ENCODE measurements around the gene PSG11.
"Not testable (repeated sequence)": the region's sequence is repeated elsewhere in the genome, so short reads cannot be mapped to it uniquely, and the experiment has no call there.

Gene PSG11
- 0 to 0.15 (median 0) reads per million in 18 experiments for total RNA-seq

GRCh38 chr19:43026369-43026768 is at the start of gene PSG11:
Gene PSG11, minus strand, starts transcription at chr19:43026469. Its CDS starts 97 bp downstream, at chr19:43026372.
- not testable (repeated sequence) for DNase-seq

GRCh38 chr19:43062418-43062817 is 36.1 kb upstream of the PSG11 start:
- not testable (repeated sequence) for DNase-seq

DNA sequence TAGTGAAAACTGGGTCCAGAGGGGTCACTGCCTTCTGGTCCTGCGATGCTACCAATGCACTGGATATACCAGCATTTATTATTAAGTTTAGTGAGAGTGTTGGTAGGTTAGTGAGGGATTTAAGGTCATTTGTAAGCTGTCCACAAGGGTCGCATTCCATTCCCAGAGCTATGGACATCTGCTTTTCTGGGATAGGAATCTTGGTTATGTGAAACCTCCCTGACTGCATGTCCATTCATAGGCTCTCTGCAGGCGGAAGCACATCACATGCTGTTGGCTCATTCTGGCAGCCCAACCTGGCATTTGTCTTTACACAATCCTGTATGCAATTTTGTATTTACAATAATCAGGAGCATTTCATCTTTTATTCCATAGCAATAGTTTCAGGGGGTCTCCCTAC is 35.1 kb upstream of the PSG11 start:
- DNase-seq = not testable (repeated sequence)

GRCh38 chr19:43060254-43060653 is 34.0 kb upstream of the PSG11 start:
- DNase-seq = not testable (repeated sequence)

DNA sequence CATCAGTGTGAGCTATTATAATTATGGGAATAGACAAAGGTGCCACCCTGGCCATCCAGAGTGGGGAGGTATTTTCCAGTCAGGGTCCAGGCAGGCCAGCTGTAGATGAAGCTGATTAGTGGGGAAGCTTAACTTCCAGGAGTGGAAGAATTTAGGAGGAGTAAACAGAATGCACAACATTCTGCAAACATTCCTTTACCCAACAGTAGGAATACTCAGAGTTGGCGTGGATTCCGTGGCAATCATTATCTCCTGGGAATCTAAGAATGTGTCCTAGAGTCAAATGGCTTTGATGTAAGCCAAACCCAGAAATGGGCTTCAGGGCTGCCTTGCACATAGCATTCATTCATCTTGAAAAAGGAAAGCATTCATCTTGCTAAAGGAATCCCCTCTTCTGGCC is 33.2 kb upstream of the PSG11 start:
- not testable (repeated sequence) for DNase-seq

- DNase-seq = not testable (repeated sequence)
Observed at GRCh38 chr19:43058440-43058839, 32.2 kb upstream of the PSG11 start.

GRCh38 chr19:43047966-43048365 is 21.7 kb upstream of the PSG11 start:
- DNase-seq = not testable (repeated sequence)

GRCh38 chr19:43046578-43046977 is 20.3 kb upstream of the PSG11 start:
- DNase-seq = not testable (repeated sequence)

DNA sequence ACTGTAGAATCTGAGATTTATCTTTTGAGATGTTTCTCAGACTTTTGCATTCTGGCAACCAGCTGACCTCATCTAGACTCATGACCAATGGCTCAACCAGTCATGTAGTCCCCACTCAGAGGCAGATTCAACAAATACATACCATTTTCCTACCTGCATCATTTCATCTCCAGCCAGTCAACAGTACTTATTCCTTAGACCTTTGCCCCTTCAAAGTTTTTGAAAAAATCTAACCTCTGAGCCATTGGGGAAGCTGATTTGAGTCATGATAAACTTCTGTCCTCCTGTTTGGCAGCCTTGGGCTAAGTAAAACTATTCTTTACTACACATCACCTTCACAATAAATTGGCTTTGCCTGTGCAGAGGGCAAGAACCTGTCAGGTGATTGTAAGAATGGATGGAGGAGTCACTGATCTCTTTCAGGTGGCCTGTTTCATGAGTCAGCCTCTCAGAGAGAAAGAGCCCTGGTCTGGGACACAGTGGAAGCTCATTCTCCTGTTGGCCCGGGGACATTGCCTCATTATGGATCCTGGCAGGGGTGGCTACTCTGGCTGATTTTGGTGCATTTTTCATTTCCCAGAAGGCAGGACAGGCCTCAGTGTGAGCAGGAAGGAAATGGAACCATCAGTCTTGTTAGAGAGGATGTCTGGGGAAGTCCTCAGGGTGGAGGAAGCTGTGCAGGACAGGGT is 17.4 kb upstream of the PSG11 start:
- DNase-seq = not testable (repeated sequence)

GRCh38 chr19:43031645-43032044 is 5.4 kb upstream of the PSG11 start:
- DNase-seq = not testable (repeated sequence)

DNA sequence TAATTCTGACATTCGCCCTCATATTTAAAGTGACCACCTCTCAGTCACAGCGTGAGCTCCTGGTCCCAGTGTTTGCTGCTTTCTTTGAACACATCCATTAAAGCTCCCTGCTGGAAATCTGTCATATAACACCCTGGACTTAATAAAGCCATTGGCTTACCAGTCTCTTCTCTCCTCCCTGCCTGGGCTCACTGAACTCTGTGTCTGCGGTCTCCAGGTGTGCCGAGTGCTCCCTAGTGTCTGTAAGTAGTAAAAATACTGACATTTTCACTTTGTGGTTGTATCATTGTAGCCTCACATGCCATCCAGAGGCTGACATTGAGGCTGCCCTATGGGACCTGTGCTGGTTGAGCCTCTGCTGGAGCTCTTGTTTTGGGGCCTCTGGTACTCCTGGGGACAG is 2.6 kb upstream of the PSG11 start:
- no peak for DNase-seq

DNA sequence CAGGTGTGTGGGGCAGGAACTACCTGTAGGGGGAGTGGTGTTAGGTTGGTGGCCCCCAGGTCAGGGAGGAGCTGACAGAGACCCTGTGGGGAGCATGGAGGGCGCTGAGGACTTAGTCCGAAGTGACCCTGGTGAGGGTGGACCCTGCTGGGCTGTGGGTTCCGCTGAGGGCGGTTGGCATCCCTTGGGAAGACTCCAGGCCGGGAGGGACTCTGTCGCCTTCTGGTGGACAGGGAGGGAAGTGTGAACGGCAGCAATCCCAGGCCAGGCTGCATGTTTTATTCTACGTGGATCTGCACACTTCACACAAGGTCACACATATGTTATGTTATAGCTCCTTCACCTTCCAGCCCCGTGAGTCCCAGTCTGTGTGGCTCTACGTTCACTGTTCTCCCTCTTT is 1.7 kb upstream of the PSG11 start:
- DNase-seq = not testable (repeated sequence)

- not testable (repeated sequence) for DNase-seq
Observed at GRCh38 chr19:43027061-43027460, 792 bp upstream of the PSG11 start.

- not testable (repeated sequence) for DNase-seq
Observed at GRCh38 chr19:43022098-43022497, 4.2 kb downstream of the PSG11 start.

DNA sequence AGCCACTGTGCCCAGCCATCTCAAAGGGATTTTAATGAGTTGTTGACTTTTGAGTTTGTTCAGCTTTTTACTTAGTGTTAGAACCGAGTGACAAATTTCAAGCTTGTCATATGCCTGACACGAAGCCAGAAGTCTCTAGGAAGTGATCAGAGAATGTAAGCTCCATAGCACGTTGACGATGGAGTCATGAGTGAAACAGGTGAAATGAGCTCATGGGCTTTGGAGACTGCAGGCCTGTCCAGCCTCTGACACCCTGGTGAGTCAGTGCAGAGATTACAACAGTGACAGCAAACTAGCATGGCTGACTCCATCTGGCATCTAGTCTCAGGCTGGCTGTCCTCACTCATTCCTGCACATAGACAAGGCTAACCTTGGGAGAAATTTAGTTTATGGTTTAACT is 4.6 kb downstream of the PSG11 start:
- DNase-seq = not testable (repeated sequence)

GRCh38 chr19:43019588-43019987 is 6.7 kb downstream of the PSG11 start:
- not testable (repeated sequence) for DNase-seq

DNA sequence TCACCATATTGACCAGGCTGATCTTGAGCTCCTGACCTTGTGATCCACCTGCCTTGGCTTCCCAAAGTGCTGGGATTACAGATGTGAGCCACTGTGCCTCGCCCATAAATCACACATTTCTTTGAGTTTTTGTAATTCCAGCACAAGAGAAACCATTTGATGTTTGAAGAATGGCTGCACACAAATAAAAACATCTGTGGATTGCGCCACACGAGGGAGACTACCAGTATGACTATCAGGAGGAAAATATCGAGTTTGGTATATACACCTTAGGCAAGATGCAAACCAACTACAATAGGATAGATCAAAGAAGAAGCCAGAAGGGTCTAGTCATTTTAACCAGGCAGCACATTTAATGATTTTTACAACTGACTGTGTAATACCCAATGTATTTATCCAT is 20.4 kb downstream of the PSG11 start:
- DNase-seq = not testable (repeated sequence)

DNA sequence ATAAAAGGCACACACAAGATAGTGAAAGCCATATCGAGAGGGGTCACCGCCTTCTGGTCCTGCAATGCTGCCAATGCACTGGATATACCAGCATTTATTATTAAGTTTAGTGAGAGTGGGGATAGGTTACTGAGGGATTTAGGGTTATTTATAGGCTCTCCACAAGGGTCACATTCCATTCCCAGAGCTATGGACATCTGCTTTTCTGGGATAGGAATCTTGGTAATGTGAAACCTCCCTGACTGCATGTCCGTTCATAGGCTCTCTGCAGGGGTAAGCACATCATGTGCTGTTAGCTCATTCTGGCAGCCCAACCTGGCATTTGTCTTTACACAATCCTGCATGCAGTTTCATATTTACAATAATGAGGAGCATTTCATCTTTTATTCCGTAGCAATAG is 21.4 kb downstream of the PSG11 start:
- not testable (repeated sequence) for DNase-seq

DNA sequence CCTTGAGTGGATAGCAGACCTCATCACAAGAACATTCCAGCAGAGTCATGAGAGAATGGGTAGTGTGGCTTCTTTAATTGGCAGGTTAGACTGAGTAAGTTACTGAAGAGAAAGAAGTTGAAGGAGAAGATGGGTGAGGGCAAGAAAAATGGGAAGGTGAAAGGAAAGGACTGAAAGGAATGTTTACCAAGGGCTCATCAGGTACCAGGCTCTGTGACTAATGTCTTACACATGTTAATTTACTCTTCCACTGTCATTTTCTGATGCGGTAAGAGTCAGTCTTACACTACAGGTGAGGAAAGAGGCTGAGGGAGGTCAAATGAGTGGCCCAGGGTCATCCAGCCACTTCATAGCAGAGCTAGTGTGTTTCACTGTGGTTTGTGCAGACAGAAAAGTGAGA is 22.6 kb downstream of the PSG11 start:
- not testable (repeated sequence) for DNase-seq

DNA sequence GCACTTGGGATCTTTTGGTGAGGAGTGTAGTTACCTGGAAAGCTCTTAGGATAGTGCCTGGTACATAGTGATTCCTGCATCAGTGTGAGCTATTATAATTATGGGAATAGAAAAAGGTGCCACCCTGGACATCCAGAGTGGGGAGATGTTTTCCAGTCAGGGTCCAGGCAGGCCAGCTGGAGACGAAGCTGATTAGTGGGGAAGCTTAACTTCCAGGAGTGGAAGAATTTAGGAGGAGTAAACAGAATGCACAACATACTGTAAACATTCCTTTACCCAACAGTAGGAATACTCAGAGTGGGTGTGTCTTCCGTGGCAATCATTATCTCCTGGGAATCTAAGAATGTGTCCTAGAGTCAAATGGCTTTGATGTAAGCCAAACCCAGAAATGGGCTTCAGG is 23.3 kb downstream of the PSG11 start:
- not testable (repeated sequence) for DNase-seq

DNA sequence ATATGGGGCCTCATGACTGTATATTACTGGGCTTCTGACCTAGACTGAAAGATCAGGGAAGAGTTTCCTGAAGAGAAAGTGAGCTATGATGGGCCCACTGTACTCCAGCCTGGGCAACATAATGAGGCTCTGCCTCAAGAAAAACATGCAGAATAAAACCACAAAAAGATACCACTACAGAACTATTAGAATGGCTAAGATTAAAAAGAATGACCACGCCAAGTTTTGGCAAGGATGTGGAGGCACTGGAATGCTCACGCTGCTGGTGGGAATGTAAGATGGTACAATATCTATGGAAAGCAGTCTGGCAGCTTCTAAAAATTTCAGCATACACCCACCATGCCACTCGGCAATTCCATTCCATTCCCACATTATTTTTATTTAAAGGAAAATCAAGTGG is 30.1 kb downstream of the PSG11 start:
- not testable (repeated sequence) for DNase-seq

- not testable (repeated sequence) for DNase-seq
Observed at GRCh38 chr19:42992029-42992604, 34.2 kb downstream of the PSG11 start.

GRCh38 chr19:42989851-42990250 is 36.4 kb downstream of the PSG11 start:
- DNase-seq = no peak

DNA sequence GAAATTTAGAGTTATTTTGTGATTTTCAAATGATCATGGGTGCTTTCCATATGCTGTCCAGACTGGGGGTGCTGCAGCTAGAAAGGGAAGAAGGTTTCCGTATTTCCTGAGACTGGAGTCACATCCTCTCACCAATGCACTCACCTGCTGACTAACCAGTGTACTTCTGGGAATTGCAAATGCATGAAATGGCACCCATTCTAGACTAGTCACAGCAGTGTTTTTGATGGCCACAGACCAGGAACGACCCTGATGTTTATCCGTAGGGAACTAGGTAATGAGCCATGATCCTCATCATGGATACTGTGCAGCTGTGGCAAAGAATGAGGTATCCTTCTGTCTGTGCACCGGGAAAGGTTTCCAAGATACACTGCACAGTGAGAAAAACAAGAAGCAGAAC is 37.1 kb downstream of the PSG11 start:
- not testable (repeated sequence) for DNase-seq

Data from inflammatory macrophage (primary cell).